Pancreas (tissue), 10 donors: ENCODE measurements around the gene AS3MT. TPM values are rescaled to one million over a fixed set of nuclear protein-coding genes. Genes with fewer than 3 reads are reported as not detected.
"Not testable (repeated sequence)": the region's sequence is repeated elsewhere in the genome, so short reads cannot be mapped to it uniquely, and the experiment has no call there.

ENCODE experiments used
- ATAC-seq, 4 donors: fragments of 200-7000 bp; cut with Tn5 transposase; one replicate each; pipeline versions ENCODE4 v1.8.0 to v1.9.1; 2020; ENCODE audit warnings: mild to moderate bottlenecking in 4 of 4, moderate library complexity in 4 of 4
- DNase-seq, 6 donors: peaks; one replicate each; pipeline ENCODE4 v3.0.0-alpha.2; 2020
- FAIRE-seq: peaks from 2 replicates; lab custom pipeline; 2012; peaks lifted over from hg19 to GRCh38; lab: Jason Lieb, UNC
- H3K27ac ChIP-seq, 4 donors: fragments of 200-600 bp; sonication (generic); 1 replicate in 3 of 4; 2 replicates in 1 of 4; pipeline versions ENCODE4 v1.5.0 to v1.8.0; 2020
- H3K27me3 ChIP-seq, 4 donors: fragments of 200-600 bp; one replicate each; pipeline ENCODE4 v1.8.0; 2021
- H3K36me3 ChIP-seq, 3 donors: fragments of 200-600 bp; sonication (generic) in 1 of 3; one replicate each; pipeline versions ENCODE4 v1.5.0 to v1.8.0; 2020 to 2021
- H3K4me1 ChIP-seq, 3 donors: fragments of 200-600 bp; one replicate each; pipeline ENCODE4 v1.8.0; 2021
- H3K4me3 ChIP-seq, 4 donors: fragments of 200-600 bp; sonication (generic) in 2 of 4; one replicate each; pipeline versions ENCODE4 v1.5.0 to v1.8.0; 2020 to 2021
- H3K9me3 ChIP-seq, 4 donors: fragments of 200-600 bp; one replicate each; pipeline ENCODE4 v1.8.0; 2021
- WGBS, 2 donors: extraction: QIAGEN DNeasy Blood & Tissue Kit; methylation state at CpG; one replicate each; pipeline ENCODE4 v1.1.7; 2013; 5-methylcytosine and 5-hydroxymethylcytosine counted together
- intact Hi-C, 3 donors: fragments of 100-400 bp; cut with DNase I; formaldehyde crosslinking; loops; one replicate each; pipeline versions ENCODE4 v1.11.1 to v1.14.2; 2022
- polyA plus RNA-seq, 2 donors: library from polyadenylated mRNA; stranded (reverse); fragments of 200-250 nt; gene quantifications; one replicate each; pipeline ENCODE4 v1.2.3, GENCODE V29; 2013
- total RNA-seq, 6 donors: library from RNA; stranded (reverse); fragmentation: NEBNext Ultra II Directional in 4 of 6; extraction: Animal tissue kit (Norgen Biotek cat#: 25700) in 4 of 6; gene quantifications; one replicate each; pipeline versions ENCODE4 v1.2.1 to v1.2.4, GENCODE V29; 2021 to 2023
- TF ChIP-seq, protein P1 (sequence below), 4 donors: fragments of 200-600 bp; sonication (generic) in 3 of 4; IDR thresholded peaks; one replicate each; pipeline versions ENCODE4 v1.5.0 to v1.8.0; 2021; ENCODE audit warnings: antibody characterized with exemption in 4 of 4
- donor health status: healthy with polysubstance abuse.
- donor health status: DM: no; HTN: no; CAD: no; lungs with moderate emphysema.
- donor health status: DM: no; HTN: no; CAD: no.
- donor health status: control.
- donor health status: control.
- donor health status: Bipolar disorder and iron deficiency.
- donor health status: DM: yes; HTN: yes; CAD: no.
- donor health status: DM: no; HTN: no; CAD: no.
- donor health status: DM: no; HTN: no; CAD: no.
- donor health status: DM: yes; HTN: yes; CAD: no.

Gene AS3MT
- total and polyA plus RNA-seq, 8 donors = 0.87 to 11.4 (median 3.0) TPM

DNA sequence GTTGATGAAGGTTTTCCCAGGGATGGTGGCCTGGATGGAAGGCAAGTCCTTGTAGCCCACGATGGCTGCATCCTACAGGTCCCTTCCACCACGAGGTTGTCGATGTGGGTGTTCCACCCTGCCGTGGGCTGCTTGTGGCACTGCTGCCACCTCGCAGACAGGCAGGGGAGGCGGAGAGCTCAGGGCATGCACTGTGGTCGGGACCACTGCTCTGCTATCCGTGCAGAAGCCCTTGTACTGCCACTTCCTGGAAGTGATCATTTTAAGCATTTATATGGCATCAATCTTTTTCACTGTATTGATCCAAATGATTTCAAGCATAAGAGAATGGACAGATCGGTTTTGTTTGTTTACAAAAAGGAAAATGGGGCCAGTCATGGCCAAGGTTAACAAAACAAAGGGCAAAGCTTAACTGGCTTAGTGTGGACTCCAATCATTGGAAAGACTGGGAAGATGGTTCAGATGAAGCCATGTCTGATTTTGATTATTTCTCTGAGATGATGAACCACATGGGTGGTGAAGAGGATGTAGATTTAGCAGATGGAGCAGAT is 23.8 kb upstream of the AS3MT start:
- H3K27me3 ChIP-seq = no peaks in the 10 kb centered on the region
- no peak overlapping the region for H3K4me3 ChIP-seq
- intact Hi-C loops = no loop called here
- no peaks in the 10 kb centered on the region for H3K9me3 ChIP-seq
- no peaks in the 10 kb centered on the region for H3K36me3 ChIP-seq
- WGBS, 2 donors = 70 to 72% methylated on average over 9 of the region's 9 CpGs
- TF ChIP-seq, protein P1, sequence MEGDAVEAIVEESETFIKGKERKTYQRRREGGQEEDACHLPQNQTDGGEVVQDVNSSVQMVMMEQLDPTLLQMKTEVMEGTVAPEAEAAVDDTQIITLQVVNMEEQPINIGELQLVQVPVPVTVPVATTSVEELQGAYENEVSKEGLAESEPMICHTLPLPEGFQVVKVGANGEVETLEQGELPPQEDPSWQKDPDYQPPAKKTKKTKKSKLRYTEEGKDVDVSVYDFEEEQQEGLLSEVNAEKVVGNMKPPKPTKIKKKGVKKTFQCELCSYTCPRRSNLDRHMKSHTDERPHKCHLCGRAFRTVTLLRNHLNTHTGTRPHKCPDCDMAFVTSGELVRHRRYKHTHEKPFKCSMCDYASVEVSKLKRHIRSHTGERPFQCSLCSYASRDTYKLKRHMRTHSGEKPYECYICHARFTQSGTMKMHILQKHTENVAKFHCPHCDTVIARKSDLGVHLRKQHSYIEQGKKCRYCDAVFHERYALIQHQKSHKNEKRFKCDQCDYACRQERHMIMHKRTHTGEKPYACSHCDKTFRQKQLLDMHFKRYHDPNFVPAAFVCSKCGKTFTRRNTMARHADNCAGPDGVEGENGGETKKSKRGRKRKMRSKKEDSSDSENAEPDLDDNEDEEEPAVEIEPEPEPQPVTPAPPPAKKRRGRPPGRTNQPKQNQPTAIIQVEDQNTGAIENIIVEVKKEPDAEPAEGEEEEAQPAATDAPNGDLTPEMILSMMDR (IDR thresholded peaks at IDR 0.05) = no peak
- ATAC-seq = no peak
- no peak overlapping the region for H3K27ac ChIP-seq
- no peak for DNase-seq
- no peaks in the 10 kb centered on the region for H3K4me1 ChIP-seq
- no peak for FAIRE-seq

DNA sequence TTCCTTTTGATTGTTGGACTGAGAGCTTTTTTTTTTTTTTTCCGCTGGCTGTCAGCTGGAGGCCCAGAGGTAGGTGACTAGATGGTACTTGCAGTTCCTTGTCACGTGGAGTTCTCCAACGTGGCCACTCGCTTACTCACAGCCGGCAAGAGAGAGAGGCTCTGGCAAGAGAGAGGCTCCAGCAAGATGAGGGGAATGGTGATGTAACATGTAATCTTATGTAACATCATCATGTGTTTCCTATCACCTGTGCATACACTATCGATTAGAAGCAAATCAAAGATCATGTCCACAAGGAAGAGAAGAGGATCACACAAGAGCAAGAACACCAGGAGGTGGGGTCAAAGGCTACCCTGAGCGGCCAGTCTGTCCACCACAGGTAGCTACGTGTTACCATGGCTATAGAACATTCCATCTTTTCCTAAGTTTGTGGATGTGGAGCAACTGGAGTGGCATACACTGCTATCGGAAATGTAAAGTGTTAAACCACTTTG is 19.2 kb upstream of the AS3MT start:
- FAIRE-seq = no peak
- TF ChIP-seq, protein P1 (IDR thresholded peaks at IDR 0.05) = no peak
- DNase-seq = no peak
- no peak for ATAC-seq
- no peaks in the 10 kb centered on the region for H3K9me3 ChIP-seq
- H3K4me1 ChIP-seq = peaks cover 3 to 9% (median 4%) of the 10 kb centered on the region in 3 donors
- no peak overlapping the region for H3K4me3 ChIP-seq
- no peaks in the 10 kb centered on the region for H3K36me3 ChIP-seq
- H3K27me3 ChIP-seq = no peaks in the 10 kb centered on the region
- WGBS, 2 donors = 70 to 72% methylated on average over 9 of the region's 9 CpGs
- H3K27ac ChIP-seq = no peak overlapping the region
- intact Hi-C loops = no loop called here

DNA sequence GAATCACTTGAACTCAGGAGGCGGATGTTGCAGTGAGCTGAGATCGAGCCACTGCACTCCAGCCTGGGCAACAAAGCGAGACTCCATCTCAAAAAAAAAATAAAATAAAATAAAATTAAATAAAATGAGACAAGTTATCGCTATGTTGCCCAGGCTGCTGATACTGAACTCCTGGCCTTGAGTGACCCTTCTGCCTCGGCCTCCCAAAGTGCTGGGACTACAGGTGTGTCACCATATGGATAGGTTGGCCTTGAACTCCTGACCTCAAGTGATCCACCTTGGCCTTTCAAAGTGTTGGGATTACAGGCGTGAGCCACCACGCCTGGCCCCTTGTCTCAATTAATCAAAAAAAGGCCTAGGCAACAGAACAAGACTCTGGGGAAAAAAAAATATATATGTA is 16.0 kb upstream of the AS3MT start:
- DNase-seq, ATAC-seq, intact Hi-C loops, H3K27ac ChIP-seq, H3K4me3 ChIP-seq, H3K36me3 ChIP-seq, FAIRE-seq, H3K9me3 ChIP-seq, H3K27me3 ChIP-seq: not testable (repeated sequence)
- 75 to 79% methylated on average over 7 of the region's 7 CpGs for WGBS, 2 donors
- peaks cover 3 to 21% (median 7%) of the 10 kb centered on the region in 3 donors for H3K4me1 ChIP-seq

DNA sequence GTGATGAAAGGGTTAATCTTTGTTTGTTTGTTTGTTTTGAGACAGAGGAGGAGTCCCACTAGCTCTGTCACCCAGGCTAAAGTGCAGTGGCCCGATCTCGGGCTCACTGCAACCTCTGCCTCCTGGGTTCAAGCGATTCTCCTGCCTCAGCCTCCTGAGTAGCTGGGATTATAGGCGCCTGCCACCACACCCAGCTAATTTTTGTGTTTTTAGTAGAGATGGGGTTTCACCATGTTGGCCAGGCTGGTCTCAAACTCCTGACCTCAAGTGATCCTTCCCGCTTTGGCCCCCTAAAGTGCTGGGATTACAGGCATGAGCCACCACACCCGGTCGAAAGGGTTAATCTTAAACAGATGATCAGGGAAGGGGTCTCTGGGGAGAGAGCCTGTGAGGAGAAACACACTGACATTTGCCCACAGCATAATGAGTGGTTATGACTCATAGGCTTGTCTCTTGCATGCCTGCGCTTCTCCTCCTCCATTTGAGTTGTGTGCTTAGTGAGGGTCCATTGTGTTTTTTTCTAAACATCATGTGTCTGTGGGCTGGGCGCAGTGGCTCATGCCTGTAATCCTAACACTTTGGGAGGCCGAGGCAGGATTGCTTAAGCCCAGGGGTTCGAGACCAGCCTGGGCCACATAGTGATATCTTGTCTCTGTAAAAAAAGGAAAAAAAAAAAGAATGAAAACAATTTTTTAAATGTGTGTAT is 13.4 kb upstream of the AS3MT start:
- H3K36me3 ChIP-seq, FAIRE-seq, DNase-seq, H3K27ac ChIP-seq, intact Hi-C loops, H3K27me3 ChIP-seq, ATAC-seq, H3K9me3 ChIP-seq, H3K4me3 ChIP-seq: not testable (repeated sequence)
- WGBS, 2 donors = 77 to 84% methylated on average over 11 of the region's 11 CpGs
- peaks cover 10 to 34% (median 22%) of the 10 kb centered on the region in 3 donors for H3K4me1 ChIP-seq

DNA sequence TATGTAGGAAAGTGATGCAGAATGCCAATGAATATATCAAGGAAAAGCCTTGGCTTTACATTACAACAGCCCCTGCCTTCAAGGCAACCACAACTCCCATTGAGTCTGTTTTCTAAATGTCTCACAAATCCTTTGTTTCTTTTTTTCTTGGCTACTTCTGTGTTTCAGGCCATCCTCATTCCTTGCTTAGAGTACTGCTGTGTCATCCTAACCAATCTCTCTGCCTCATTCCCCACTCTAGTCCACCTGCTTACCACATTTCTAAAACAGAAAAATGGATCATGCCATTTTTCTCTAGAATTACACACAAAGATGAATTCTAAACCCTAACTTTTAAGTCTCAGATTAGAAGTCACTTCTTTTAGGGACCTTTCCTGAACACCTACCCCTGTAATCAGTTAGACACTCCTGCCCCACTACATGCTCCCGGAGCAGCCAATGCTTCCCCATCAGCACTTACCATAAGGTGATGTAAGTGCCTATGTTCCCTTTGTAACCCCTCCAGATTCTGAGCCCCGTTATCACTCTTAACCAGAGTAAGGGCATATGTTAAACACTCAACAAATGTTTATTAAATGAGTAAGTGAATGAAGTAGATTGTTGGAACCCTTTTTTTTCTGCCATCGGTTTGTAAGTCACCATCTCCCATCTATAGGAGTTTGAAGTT is 12.4 kb upstream of the AS3MT start:
- intact Hi-C loops = no loop called here
- H3K27me3 ChIP-seq = no peaks in the 10 kb centered on the region
- DNase-seq (no peak), FAIRE-seq (no peak), ATAC-seq (no peak)
- no peaks in the 10 kb centered on the region for H3K9me3 ChIP-seq
- no peak overlapping the region for H3K27ac ChIP-seq
- no peaks in the 10 kb centered on the region for H3K36me3 ChIP-seq
- TF ChIP-seq, protein P1 (IDR thresholded peaks at IDR 0.05) = no peak
- no peak overlapping the region for H3K4me3 ChIP-seq
- 83 to 94% methylated on average over 3 of the region's 3 CpGs for WGBS, 2 donors
- peaks cover 10 to 34% (median 22%) of the 10 kb centered on the region in 3 donors for H3K4me1 ChIP-seq
